GM19328 (cell line): Measurements from ENCODE around the gene DLGAP1.
"Not testable (repeated sequence)": the region's sequence is repeated elsewhere in the genome, so short reads cannot be mapped to it uniquely, and the experiment has no call there.

Experiments
- ATAC-seq: cut with Tn5 transposase; IDR thresholded peaks from one replicate; pipeline ENCODE4 v1.9.1; 2021; ENCODE audit warnings: mild to moderate bottlenecking, moderate library complexity; ENCODE audit not compliant: unreplicated experiment

The DLGAP1 gene

DNA sequence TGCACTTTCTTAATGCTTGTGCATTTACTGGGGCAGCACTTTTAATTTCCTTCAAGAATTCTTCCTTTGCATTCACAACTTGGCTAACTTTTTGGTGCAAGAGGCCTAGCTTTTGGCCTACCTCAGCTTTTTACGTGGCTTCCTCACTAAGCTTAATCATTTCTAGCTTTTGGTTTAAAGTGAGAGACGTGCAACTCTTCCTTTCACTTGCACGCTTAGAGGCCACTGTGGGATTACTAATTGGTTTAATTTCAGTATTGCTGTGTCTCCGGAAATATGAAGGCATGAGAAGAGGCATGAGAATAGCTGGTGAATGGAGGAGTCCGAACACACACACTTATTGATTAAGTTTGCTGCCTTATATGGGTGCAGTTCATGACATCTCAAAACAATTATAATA, 354.1 kb downstream of the DLGAP1 start:
- ATAC-seq, result no peak

DNA sequence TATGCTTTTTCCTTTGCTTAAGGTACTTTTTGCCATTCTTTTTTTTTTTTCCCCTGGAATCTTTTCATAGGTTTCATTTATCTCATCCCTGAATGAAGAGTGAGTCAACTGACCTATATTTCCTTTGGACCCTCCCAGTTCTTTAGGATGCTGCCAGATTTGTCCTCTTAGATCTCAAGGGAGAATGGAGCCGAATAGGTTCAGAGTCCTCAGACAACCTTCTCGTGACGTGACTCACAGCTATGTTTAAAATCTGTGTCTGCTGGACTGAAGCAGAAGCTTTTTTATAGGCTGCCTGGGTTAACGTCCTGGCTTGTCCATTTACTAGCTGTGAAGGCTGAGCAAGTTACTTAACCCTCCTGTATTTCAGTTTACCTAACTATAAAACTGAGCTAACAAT, 358.6 kb downstream of the DLGAP1 start:
- ATAC-seq, result no peak

DNA sequence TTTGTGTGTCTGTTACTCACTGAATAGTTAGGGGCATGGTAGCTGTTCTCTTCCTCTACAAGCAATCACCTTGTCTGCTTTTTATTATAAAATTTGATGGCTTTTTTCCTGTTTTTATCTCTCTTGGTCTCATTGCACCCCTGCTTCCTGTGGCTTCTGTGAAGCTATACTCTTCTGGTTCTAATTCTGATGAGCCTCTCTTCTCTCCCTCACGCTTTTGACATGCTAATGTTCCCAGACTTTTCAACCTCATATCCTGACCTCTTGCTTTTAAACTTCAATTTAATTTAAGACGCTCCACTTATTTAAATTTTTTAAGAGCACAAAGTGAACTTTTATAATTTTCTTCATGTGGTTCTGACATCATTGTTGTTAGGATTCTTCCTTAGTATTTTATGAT, 361.4 kb downstream of the DLGAP1 start:
- ATAC-seq, result no peak

DNA sequence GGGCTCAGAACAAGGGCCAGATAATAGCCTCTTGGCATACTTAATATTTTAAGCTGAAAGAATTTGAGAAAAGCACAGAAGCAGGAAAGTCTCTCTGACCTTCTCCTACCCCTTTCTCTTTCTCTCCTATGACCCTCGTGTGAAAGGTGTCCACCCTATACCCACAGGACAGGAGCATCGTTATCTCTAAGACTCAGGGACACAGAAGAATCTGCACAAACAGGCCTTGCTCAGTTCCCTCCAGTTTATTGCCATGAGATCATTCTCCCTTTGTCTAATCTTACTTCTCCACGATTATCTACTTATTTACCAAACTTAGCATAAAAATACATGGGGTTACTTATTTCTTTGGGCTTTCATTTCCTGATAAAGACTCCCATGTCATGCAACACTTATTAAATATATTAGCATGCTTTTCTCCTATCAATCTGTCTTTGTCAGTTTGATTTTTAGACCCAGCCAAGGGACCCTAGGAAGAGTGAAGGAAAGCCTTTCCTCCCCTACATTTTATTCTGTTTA, 370.7 kb downstream of the DLGAP1 start:
- ATAC-seq, result no peak

DNA sequence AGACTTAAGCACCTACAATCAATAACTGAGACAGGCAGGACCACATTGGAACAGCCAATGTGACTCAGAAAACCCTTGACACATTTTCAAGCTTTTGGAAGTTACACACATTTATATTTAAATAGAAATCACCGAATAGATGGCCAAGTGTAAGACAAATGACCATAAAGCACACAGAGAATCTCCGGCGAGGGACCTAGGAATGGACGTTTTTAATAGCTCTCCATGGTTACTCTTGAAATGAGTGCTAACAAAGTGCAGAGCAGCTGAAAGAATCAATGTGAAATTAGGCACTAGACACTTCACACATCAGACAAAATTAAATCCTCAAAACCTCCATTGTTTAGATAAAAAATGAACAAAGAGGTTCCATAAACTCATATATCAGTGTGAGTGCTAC, 376.9 kb downstream of the DLGAP1 start:
- ATAC-seq, result no peak

DNA sequence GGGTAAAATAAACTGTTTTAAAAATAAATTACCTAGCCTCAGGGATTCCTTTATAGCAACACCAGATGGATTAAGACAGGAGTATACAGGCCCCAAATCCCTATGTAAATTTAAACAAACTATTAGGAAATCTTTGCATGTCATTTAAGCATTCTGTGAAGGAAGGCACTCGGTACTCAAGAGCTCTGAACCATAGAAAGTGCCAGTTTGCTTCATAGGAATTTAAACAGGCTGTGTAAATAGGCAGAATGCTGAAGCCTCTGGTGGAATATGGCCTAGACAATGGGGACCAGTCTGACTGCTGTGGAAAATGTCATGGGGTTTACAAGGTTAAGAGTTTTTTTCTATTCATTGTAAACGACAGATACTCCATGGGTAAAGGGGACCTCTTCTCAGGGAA, 377.4 kb downstream of the DLGAP1 start:
- no peak for ATAC-seq

DNA sequence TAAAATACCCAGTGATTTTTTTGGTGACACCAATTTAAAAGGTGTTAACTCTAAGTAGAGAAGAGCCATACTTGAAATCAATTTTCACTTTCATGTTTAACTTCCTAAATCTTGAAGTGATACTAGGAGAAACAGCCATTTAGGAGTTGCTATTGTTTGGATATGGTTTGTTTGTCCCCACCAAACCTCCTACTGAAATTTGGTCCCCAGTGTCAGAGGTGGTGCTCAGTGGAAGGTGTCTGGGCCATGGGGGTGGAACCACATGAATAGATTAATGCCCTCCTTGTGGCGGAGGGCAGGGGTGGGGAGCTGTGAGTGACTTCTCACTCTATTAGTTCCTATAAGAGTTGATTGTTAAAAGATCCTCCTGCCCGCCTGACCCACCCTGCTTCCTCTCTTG, 377.9 kb downstream of the DLGAP1 start:
- no peak for ATAC-seq

DNA sequence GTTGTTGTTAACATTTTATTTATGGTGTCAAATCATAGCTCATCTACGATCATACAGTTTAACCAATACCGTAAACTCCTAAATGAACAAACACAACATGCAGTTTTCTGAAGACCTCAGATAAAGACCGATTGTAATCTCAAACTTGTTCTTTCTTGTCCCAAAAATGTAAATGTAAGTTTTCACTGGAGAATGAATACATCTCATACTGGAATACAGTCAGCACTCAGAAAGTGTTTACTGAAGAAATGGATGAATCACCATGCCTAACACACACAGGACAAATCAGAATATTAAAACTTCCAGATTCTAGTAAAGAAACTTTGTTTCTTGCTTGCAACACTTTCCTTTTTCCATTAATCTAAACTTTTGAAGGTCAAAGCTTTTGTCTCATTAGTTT, 380.5 kb downstream of the DLGAP1 start:
- no peak for ATAC-seq

DNA sequence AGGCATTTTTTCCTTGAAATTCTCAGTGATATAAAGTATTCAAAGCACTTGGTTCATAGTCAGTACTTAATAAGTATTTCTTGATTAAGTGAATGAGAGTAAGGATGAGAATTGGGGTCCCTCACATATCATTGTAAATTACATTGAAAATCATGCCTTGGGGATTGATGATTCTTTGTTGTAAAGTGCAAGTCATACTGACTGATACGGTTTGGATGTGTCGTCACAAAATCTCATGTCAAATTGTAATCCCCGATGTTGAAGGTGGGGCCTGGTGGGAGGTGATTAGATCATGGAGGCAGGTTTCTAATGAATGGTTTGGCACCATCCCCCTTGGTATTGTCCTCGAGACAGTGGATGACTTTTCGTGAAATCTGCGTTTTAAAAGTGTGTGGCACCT, 385.9 kb downstream of the DLGAP1 start:
- no peak for ATAC-seq

DNA sequence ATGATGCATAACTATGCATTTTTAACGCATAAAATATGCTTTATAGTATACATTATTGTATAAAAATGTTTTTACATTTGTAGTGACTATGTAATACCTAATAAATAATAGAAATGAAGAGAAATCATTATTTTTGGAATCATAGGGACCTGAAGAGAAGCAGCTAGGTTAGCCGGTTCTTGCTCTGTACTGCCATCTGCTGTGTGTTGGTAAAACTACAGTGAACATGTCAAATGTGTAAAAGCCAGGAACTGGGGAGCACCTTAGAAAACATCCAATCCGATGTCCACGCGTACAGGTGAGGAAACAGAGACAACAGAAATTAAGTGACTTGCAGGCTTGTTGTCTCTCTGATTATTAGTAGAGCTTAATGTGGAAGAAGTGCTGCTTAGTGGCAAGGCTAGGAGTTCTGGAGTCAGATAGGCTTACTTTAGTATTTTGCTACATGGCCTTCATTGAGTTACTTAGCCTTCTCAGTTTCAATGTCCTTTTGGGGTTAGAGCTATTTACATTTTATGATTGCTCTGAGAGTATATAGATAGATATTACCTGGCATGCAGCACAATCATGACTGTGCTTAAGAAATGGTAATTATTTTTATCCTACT, 386.5 kb downstream of the DLGAP1 start:
- ATAC-seq, result no peak

DNA sequence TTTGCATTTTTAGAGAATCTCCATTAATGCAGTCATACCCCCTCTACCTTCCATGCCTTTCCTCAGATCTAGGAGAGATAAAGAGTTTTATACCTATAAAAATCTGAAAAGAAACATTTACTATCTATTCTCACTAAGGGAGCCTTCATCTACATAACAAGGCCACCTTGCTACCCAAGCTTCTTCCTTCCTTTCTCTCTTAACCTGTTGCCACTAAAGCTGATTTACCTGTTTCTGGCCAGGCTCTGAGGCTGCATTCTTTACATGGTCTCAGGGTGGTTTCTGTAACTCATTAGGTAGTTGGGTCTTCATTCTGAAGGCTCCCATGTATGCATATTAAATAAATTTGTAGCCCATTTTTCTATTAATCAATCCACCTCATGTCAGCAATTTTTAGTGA, 391.6 kb downstream of the DLGAP1 start:
- no peak for ATAC-seq

DNA sequence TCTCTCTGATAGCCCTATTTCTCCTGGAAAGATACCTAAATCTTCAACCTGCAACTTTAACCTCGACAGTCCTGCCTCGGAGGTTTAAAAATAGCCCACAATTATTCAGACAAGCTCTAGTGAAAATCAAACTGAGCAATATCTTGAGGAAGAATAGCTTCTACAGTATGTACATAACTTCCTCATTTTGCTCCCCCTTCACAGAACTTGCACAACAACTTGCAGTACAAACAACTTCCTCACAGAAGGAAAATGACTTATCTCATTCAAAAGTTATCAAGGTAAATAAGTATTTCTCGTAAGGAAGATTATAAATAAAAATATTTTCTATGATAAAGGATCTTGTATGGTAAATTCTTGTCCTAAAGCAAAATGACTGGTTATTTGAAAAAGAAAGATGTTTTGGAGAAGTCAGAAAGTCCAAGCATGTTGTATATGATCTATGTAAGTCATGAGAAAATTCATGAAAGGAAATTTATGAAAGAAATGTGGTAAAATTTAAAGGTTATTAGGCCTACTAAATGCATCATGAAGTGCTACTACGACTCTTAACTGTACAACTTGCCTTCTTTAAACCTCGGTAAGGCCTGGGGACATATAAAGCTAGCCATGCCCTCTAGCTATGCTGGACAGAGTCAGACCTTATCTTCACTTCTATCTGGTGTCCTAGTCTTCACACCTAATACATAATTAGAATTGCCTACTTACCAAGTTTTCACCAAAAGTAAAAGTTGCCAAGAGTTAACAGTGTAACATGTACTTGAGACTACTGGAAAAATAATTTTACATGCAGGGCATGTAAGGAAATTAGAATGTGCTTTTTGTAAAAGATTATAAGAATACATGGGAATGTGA, 394.5 kb downstream of the DLGAP1 start:
- ATAC-seq, result no peak

DNA sequence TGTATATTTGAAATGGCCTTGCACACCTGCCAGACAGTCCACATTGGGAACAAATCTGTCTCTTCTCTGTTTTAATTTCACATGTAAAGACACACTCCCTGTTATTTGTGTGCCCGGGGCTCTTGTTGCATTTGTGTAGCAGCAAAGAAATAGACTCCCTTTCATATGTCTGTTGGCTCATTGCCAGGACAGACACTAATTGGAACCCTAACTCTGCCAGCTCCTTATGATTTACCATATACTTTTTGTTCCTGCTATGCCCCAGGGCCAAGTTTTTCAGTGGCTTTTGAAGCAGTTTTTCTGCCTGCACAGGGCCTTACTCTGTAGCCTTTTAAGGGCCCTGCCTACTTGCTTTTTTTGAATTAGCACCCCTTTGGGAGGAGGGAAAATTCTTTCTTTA, 396.9 kb downstream of the DLGAP1 start:
- no peak for ATAC-seq

DNA sequence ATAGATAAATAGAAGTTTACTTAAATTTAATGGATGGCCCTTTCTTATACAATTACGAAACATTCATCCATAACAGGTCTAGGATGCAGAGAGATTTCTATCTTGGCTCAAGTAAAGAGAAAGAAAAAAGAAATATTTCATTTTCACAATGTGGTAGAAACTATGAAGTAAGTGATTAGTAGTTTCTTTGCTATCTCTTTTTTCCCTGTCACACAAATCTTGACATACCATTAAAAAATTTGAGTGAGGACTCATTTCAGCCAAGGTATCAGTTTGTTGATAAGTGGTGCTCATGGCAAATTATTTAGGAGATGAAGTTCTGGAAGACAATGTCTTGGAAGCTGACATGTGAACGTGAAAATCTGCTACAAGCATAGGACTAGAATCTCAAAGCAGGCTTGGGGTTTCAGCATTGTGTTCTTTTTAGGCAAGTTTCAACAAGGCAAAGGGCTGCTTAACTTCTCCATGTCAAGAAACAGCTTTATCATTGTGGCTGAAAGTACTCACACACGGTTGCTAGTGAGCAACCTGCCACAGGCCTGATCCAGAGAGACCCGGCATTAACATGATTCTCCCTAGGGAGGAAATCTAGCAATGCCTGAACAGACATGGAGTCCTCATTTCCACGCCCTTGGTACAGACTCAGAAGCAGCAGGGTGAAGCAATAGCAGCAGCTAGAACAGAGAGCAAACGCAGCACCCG, 414.6 kb downstream of the DLGAP1 start:
- no peak for ATAC-seq

DNA sequence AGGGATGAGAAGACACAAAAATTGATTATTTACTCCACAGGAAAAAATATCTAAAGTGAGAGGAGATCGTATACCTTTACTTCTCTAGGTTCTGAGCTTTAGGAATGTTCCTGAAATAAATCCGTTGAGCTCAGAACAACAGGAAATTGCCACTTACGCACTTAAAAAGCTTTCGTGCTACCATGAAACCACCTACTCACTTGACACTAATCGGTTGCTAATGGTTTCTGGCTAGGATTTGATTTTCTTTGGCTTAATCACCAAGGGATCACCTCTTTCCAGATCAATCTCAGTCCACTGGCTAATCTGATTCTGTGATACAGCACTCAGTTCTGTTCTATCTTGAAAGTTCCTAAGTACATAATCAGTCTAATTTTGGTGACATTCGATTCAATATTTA, 419.6 kb downstream of the DLGAP1 start:
- no peak for ATAC-seq

DNA sequence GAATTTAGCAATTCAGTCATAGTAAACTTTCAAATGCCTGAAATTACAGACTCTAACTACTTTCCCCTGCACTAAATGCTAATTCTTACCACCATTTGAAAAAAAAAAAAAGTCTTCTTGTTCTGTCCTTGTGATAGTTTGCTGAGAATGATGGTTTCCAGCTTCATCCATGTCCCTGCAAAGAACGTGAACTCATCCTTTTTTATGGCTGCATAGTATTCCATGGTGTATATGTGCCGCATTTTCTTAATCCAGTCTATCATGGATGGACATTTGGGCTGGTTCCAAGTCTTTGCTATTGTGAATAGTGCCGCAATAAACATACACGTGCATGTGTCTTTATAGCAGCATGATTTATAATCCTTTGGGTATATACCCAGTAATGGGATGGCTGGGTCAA, 420.3 kb downstream of the DLGAP1 start:
- ATAC-seq, result not testable (repeated sequence)

DNA sequence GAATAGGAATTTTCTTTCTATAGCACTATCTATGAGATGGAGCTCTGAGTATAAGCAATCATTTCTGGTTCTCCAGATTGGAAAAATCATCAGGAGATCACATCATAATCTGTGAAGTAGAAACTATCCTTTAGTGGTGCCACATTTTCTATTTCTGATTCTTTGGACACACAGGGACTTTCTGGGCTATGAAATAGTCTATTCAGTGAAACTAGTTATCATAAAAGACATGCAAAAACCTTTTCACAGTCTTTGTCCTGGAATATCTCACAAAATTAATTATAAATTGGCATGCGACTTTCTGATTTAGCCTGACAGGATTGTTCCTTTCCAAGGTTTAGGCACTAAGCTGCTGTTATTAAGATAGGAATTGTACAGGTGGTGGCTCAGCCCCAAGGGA, 428.6 kb downstream of the DLGAP1 start:
- no peak for ATAC-seq

DNA sequence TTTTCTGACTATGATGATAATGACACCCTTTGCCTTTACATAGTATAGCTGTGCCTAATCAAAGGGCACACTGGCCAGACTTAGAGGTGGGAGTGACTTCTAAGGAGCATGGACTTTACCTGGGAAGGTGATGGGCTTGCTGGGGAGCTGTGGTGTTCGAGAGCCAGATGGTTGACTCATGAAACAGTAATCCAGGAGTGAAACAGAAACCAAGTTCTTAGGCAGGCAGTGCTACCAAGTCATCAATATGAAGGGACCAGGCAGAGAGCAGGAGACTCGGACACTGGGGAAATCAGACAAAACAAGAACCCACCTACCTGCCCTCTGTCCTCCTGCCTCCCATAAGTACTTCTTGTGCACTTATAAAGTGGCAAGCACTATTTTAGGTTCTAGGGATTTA, 430.4 kb downstream of the DLGAP1 start:
- no peak for ATAC-seq

DNA sequence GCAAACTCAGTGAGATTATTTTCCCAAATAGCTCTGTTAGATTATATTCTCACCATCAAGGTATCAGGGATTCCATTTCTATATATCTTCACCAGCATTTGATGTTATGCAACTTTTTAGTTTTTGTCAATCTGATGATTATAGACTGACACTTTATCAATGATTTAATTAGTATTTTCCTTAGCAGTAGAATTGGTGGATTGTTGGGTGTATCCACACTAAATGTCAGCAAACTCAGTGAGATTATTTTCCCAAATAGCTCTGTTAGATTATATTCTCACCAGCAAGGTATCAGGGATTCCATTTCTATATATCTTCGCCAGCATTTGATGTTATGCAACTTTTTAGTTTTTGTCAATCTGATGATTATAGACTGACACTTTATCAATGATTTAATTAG, 432.4 kb downstream of the DLGAP1 start:
- ATAC-seq, result not testable (repeated sequence)

DNA sequence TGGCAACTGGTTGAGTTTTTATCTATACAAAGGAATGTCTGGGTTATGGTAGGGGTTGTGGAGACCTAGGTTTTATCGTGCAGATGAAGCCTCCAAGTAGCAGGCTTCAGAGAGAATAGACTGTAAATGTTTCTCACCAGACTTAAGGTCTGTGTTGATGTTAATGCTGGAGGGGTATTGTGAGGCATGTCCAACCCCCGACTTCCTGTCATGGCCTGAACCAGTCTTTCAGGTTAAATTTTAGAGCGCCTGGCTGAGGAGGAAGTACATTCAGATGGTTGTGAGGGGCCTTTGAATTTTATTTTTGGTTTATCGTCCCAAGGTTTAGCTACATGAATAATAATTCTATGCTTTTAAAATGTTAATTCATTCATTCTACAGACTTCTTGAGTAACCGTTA, 435.1 kb downstream of the DLGAP1 start:
- ATAC-seq, result no peak

DNA sequence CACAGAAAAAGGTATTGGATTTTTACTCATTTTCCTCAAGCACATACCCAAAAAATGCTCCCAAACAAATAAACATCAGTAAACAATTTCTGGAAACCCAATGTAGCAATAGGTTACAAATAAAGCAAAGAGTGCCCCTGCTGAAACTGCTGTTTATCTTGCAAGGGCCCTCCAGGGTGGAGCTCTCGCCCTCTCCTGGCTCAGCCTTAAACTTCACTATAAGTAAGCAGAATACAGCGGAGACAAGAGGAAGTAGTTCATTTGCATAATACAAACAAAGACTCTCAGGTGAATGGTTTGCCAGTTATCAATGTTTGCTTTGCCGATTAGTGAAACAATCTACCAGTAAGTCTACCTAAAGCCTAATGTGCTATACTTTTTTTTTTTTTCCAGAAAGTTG, 437.6 kb downstream of the DLGAP1 start:
- ATAC-seq, result peak; percentile 81
